Measurements from ENCODE around the gene GALNT1.

The GALNT1 gene

DNA sequence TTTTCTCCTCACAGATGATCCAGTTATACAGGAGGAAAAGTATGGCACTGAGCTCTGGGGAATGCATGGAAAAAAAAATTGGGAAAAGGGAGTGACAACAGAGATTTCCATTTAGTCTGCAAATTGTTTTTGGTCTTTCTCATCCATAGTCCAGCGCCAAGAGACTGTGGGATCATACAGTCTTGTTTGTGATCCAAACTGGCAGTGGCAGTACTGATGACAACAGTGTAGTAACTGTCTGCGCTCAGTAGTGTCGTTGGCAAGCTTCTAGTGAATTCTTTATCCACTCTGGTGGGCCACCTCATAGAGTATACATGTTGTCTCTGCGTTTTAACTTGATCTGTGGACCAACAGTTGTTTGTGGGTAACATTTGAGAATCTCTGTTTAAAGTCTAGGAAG lies 37.9 kb downstream of the GALNT1 start:
- no peak for TF ChIP-seq EZH2phosphoT487 (conservative IDR thresholded peaks at IDR 0.05; ENCODE audit: low read length)
- TF ChIP-seq, protein P1, sequence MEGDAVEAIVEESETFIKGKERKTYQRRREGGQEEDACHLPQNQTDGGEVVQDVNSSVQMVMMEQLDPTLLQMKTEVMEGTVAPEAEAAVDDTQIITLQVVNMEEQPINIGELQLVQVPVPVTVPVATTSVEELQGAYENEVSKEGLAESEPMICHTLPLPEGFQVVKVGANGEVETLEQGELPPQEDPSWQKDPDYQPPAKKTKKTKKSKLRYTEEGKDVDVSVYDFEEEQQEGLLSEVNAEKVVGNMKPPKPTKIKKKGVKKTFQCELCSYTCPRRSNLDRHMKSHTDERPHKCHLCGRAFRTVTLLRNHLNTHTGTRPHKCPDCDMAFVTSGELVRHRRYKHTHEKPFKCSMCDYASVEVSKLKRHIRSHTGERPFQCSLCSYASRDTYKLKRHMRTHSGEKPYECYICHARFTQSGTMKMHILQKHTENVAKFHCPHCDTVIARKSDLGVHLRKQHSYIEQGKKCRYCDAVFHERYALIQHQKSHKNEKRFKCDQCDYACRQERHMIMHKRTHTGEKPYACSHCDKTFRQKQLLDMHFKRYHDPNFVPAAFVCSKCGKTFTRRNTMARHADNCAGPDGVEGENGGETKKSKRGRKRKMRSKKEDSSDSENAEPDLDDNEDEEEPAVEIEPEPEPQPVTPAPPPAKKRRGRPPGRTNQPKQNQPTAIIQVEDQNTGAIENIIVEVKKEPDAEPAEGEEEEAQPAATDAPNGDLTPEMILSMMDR (IDR thresholded peaks at IDR 0.05; ENCODE audit: insufficient read depth, low read length, poor library complexity, severe bottlenecking), result no peak
- no peaks in the 10 kb centered on the region for H3K79me2 ChIP-seq (ENCODE audit: insufficient read depth, low read length)

DNA sequence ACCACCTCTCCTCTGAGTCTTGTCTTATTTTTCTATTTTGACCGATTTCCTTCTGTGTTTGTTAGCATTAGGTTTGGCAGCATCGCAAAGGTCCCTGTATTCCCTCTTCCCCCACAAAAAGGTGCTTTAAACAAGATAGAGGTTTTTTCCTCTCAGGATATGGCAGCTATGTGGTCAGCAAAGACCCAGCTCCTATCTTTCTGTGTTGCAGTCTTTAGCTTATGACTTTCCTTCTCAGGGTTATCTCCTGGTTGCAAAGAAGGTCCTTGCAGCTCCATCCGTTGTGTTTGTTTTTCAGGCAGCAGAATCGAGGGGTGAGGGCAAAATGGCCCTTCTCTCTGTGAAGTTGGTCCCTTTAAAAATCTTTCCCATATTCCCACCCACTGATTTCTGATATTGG lies 38.4 kb downstream of the GALNT1 start:
- Histone ChIP-seq H3K9me2 (replicated peaks; ENCODE audit: insufficient read depth, low read length) (no peaks in the 10 kb centered on the region), H3K27ac (ENCODE audit: low read depth, low read length) (no peak overlapping the region), H3K9me3 (ENCODE audit: insufficient read depth, low read length) (no peaks in the 10 kb centered on the region), H3K36me3 (ENCODE audit: low read length) (no peaks in the 10 kb centered on the region), H3K79me2 (ENCODE audit: insufficient read depth, low read length) (no peaks in the 10 kb centered on the region), H2AFZ (ENCODE audit: low read depth, low read length, severe bottlenecking) (no peak overlapping the region), H3F3A (ENCODE audit: insufficient read depth) (no peaks in the 10 kb centered on the region), H3K27me3 (ENCODE audit: low read length) (no peaks in the 10 kb centered on the region), H3K4me3 (ENCODE audit: insufficient read depth, low read length, poor library complexity, severe bottlenecking) (no peak overlapping the region), H4K20me1 (ENCODE audit: low read depth, low read length) (no peaks in the 10 kb centered on the region), H3K9ac (ENCODE audit: low read length) (no peak overlapping the region), H3K4me2 (ENCODE audit: low read depth, low read length, poor library complexity, severe bottlenecking) (no peak overlapping the region)
- TF ChIP-seq, protein P1 (IDR thresholded peaks at IDR 0.05; ENCODE audit: insufficient read depth, low read length, poor library complexity, severe bottlenecking), result no peak
- no peak for TF ChIP-seq EZH2phosphoT487 (conservative IDR thresholded peaks at IDR 0.05; ENCODE audit: low read length)

More for the DNA sequence above, 37.9 kb downstream of the GALNT1 start:
- Histone ChIP-seq H3F3A (ENCODE audit: insufficient read depth) (no peaks in the 10 kb centered on the region), H3K4me3 (ENCODE audit: insufficient read depth, low read length, poor library complexity, severe bottlenecking) (no peak overlapping the region), H3K9ac (ENCODE audit: low read length) (no peak overlapping the region), H4K20me1 (ENCODE audit: low read depth, low read length) (no peaks in the 10 kb centered on the region), H3K9me2 (replicated peaks; ENCODE audit: insufficient read depth, low read length) (no peaks in the 10 kb centered on the region), H3K4me2 (ENCODE audit: low read depth, low read length, poor library complexity, severe bottlenecking) (no peak overlapping the region), H3K9me3 (ENCODE audit: insufficient read depth, low read length) (no peaks in the 10 kb centered on the region), H3K27me3 (ENCODE audit: low read length) (no peaks in the 10 kb centered on the region), H3K27ac (ENCODE audit: low read depth, low read length) (no peak overlapping the region), H3K36me3 (ENCODE audit: low read length) (no peaks in the 10 kb centered on the region), H2AFZ (ENCODE audit: low read depth, low read length, severe bottlenecking) (no peak overlapping the region)

DNA sequence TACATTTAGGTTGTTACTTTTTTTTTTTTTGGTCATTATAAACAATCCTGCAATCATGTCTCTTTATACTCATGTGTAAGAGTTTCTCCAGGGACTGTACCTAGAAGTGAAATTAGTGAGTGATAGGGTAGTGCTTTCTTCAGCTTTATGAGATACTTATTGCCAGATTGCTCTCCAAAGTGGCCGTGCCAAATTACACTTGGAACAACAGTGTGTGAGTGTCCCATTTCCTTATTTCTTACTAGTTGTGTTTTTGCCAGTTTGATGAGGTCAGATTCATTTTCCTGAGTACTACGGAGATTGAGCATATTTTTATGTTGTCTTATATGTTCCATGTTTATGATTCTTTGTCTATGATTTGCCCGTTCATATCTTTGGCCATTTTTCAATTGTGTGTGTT lies 39.2 kb downstream of the GALNT1 start:
- Histone ChIP-seq H3K9ac (ENCODE audit: low read length) (no peak overlapping the region), H3K27me3 (ENCODE audit: low read length) (no peaks in the 10 kb centered on the region), H3K9me2 (replicated peaks; ENCODE audit: insufficient read depth, low read length) (no peaks in the 10 kb centered on the region), H4K20me1 (ENCODE audit: low read depth, low read length) (no peaks in the 10 kb centered on the region), H3K79me2 (ENCODE audit: insufficient read depth, low read length) (no peaks in the 10 kb centered on the region), H3K9me3 (ENCODE audit: insufficient read depth, low read length) (no peaks in the 10 kb centered on the region), H3K4me2 (ENCODE audit: low read depth, low read length, poor library complexity, severe bottlenecking) (no peak overlapping the region), H3K27ac (ENCODE audit: low read depth, low read length) (no peak overlapping the region), H2AFZ (ENCODE audit: low read depth, low read length, severe bottlenecking) (no peak overlapping the region), H3K36me3 (ENCODE audit: low read length) (no peaks in the 10 kb centered on the region), H3K4me3 (ENCODE audit: insufficient read depth, low read length, poor library complexity, severe bottlenecking) (no peak overlapping the region), H3F3A (ENCODE audit: insufficient read depth) (no peaks in the 10 kb centered on the region)
- no peak for TF ChIP-seq EZH2phosphoT487 (conservative IDR thresholded peaks at IDR 0.05; ENCODE audit: low read length)
- TF ChIP-seq, protein P1 (IDR thresholded peaks at IDR 0.05; ENCODE audit: insufficient read depth, low read length, poor library complexity, severe bottlenecking), result no peak

Data from SU-DHL-6 (cell line).